ENCODE measurements around the gene UBTD2. TPM values are rescaled to one million over a fixed set of nuclear protein-coding genes. Genes with fewer than 3 reads are reported as not detected.

Gene UBTD2
- total and polyA plus RNA-seq, 9 of the 15 experiments (the other 6 are each of a cell fraction or from before 2014, with no cell fraction given) = 0.01 to 0.46 (median 0.15) TPM; not detected in 1

DNA sequence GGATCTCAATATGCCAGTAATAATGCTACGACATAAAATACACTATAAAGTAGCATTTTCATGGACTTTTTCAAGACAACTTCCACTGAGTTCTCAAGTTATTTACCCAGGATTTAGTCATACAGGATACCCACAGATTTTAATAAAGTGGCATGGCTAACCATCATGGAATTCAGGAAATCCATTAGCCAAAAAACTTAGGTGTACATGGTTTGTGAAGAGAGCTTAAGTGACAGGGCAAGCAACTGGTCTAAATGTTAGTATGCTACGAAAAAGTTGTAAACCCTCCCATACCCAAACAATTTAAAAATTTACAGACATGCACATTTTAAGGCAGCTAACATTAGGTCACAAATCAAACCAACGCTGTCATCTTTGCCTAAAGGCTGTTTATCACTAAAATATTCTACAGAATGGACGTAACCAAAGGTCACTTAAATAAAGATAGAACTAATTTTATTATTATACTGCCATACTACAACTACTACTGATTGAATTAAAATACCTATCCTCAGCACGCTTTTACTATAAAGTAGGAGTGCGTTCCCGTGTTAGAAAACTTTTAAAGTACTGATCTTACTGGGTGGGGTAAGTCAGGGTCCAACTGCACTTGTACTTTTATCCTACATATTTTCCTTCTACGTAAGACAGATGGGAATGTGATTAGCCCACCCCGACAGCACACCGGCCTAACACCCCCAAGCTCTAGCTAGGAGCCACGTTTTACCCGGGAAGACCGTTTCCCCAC is 1.1 kb downstream of the UBTD2 start:
- Histone ChIP-seq H3K27me3 (ENCODE audit: control insufficient read depth in 2 of 2, insufficient read depth in 2 of 2, low read length in 2 of 2) (peaks cover 14 to 39% of the 10 kb centered on the region in 2 experiments), H3K4me1 (replicated peaks in 1 of 2; ENCODE audit: control insufficient read depth in 2 of 2, insufficient read depth in 2 of 2, low read length in 2 of 2) (peaks cover 2 to 16% of the 10 kb centered on the region in 2 experiments; a peak in 2 of 5 replicates), H4K20me1 (replicated peaks; ENCODE audit: control insufficient read depth, insufficient read depth, low read length) (peaks cover 5% of the 10 kb centered on the region), H3K27ac (ENCODE audit: extremely low read depth, low read depth, low read length) (no peak overlapping the region), H3K4me2 (ENCODE audit: insufficient read depth, low read length) (peak overlapping the region; percentile 26; the same call in 1 of the 2 replicates), H3K9me1 (ENCODE audit: control insufficient read depth, insufficient read depth, low read length) (no peaks in the 10 kb centered on the region), H3K9me3 (replicated peaks; ENCODE audit: control insufficient read depth, insufficient read depth, low read depth, low read length) (no peaks in the 10 kb centered on the region), H3K36me3 (ENCODE audit: control insufficient read depth, insufficient read depth, low read length) (no peaks in the 10 kb centered on the region), H2AFZ (ENCODE audit: low read depth, low read length) (0 out of 2 replicates have a peak overlapping the region, but pooled peaks have one; percentile 58), H3K79me2 (ENCODE audit: control insufficient read depth, insufficient read depth, low read length) (no peaks in the 10 kb centered on the region), H3K9ac (ENCODE audit: insufficient read depth in 1 of 2, low read depth in 2 of 2, low read length in 2 of 2) (no peak overlapping the region; a peak in 1 of 4 replicates), H3K4me3 (no peak overlapping the region)
- 21% methylated on average over 13 of the region's 13 CpGs for WGBS (ENCODE audit: insufficient coverage, low coverage, missing lambda C conversion rate)
- no peak for FAIRE-seq
- no TSS peak for BruUV-seq (replicated peaks)
- TF ChIP-seq ZNF174 (CRISPR knock-in tag; IDR thresholded peaks at IDR 0.05) (no peak), CBX2 (IDR thresholded peaks at IDR 0.05; ENCODE audit: insufficient read depth, low read length, poor library complexity, severe bottlenecking) (peak; percentile 68)
- intact Hi-C loops (cut with micrococcal nuclease) = no loop called here
- no peak for DNase-seq (ENCODE audit: extremely low read depth in 1 of 4, low spot score in 3 of 4)
- ChIA-PET POLR2A (interaction anchor here (1.3 kb wide), 1 partner anchor 9 kb away, joined by 3 read pairs; no protein-coding TSS in a partner anchor), CTCF (ENCODE audit: low intra/inter-chr PET ratio) (interaction anchor here (0.6 kb wide), 1 partner anchor 222 kb away, joined by 3 read pairs; no protein-coding TSS in a partner anchor)
- no peak for ATAC-seq
- in situ Hi-C loops (cut with MboI) = no loop called here

DNA sequence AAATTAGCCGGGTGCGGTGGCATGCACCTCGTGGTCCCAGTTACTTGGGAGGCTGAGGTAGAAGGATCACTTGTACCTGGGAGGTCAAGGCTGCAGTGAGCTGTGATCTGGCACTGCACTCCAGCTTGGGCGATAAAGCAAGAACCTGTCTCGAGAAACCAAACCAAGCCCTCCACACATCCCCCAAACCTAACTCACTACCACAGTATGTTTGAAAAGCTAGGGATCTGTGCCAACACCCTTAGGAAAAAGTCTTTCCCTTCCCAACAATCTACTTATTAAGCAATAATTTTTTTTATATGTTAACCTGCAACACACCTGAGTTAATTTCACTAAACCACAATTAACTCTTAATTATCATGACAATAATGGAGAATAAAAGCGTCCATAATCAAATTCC is 2.2 kb downstream of the UBTD2 start:
- H3K27me3 ChIP-seq (ENCODE audit: control insufficient read depth in 2 of 2, insufficient read depth in 2 of 2, low read length in 2 of 2) = peaks cover 14 to 43% of the 10 kb centered on the region in 2 experiments
- no peak overlapping the region for H3K9ac ChIP-seq (ENCODE audit: insufficient read depth in 1 of 2, low read depth in 2 of 2, low read length in 2 of 2)
- H2AFZ ChIP-seq (ENCODE audit: low read depth, low read length) = no peak overlapping the region
- no peak for FAIRE-seq
- CTCF ChIA-PET (ENCODE audit: low intra/inter-chr PET ratio) = no interaction called here
- H3K9me1 ChIP-seq (ENCODE audit: control insufficient read depth, insufficient read depth, low read length) = no peaks in the 10 kb centered on the region
- no peak overlapping the region for H3K27ac ChIP-seq (ENCODE audit: extremely low read depth, low read depth, low read length)
- peaks cover 2 to 16% of the 10 kb centered on the region in 2 experiments; a peak in 2 of 5 replicates for H3K4me1 ChIP-seq (replicated peaks in 1 of 2; ENCODE audit: control insufficient read depth in 2 of 2, insufficient read depth in 2 of 2, low read length in 2 of 2)
- H4K20me1 ChIP-seq (replicated peaks; ENCODE audit: control insufficient read depth, insufficient read depth, low read length) = peaks cover 5% of the 10 kb centered on the region
- 0% methylated on average over 6 of the region's 6 CpGs for WGBS (ENCODE audit: insufficient coverage, low coverage, missing lambda C conversion rate)
- no TSS peak for BruUV-seq (replicated peaks)
- H3K4me2 ChIP-seq (ENCODE audit: insufficient read depth, low read length) = no peak overlapping the region
- no peaks in the 10 kb centered on the region for H3K79me2 ChIP-seq (ENCODE audit: control insufficient read depth, insufficient read depth, low read length)
- H3K9me3 ChIP-seq (replicated peaks; ENCODE audit: control insufficient read depth, insufficient read depth, low read depth, low read length) = no peaks in the 10 kb centered on the region
- no peak overlapping the region for H3K4me3 ChIP-seq
- POLR2A ChIA-PET = interaction anchor here (0.5 to 0.6 kb wide), 2 partner anchors 60 to 1796 kb away, joined by 3 read pairs; no protein-coding TSS in a partner anchor
- TF ChIP-seq POLR2AphosphoS2 (IDR thresholded peaks at IDR 0.05; ENCODE audit: low read length) = no peak
- TF ChIP-seq CBFA2T2 (conservative IDR thresholded peaks at IDR 0.05) = no peak
- TF ChIP-seq MCM7 (IDR thresholded peaks at IDR 0.05) = no peak
- TF ChIP-seq CEBPG (CRISPR knock-in tag; IDR thresholded peaks at IDR 0.05) = no peak
- 0 out of 4 replicates have a peak, but pooled peaks of 1 of the 2 experiments have one; percentile 29 for TF ChIP-seq CEBPG (tag; conservative IDR thresholded peaks at IDR 0.05 in 1 of 2, IDR thresholded peaks at IDR 0.05 in 1 of 2)
- peak; percentile 27 for TF ChIP-seq CBX8 (IDR thresholded peaks at IDR 0.05; ENCODE audit: borderline replicate concordance, extremely low read depth, low read depth, low read length, poor library complexity, severe bottlenecking)
- H3K36me3 ChIP-seq (ENCODE audit: control insufficient read depth, insufficient read depth, low read length) = no peaks in the 10 kb centered on the region
- no peak for DNase-seq (ENCODE audit: extremely low read depth in 1 of 4, low spot score in 3 of 4)
- no peak for ATAC-seq
- intact Hi-C loops (cut with micrococcal nuclease) (no loop called here), in situ Hi-C loops (cut with MboI) (no loop called here)
